Measurements from ENCODE around the gene KAT6B. TPM values are rescaled to one million over a fixed set of nuclear protein-coding genes. Genes with fewer than 3 reads are reported as not detected.

The KAT6B gene
- total RNA-seq, 2 donors from 2014 or later, result 28.0 to 97.8 TPM

GRCh38 chr10:74944205-74944604, 117.8 kb downstream of the KAT6B start:
- no peak overlapping the region for H3K4me3 ChIP-seq
- H3K4me1 ChIP-seq (replicated peaks), result no peaks in the 10 kb centered on the region
- no peaks in the 10 kb centered on the region for H3K36me3 ChIP-seq
- no peaks in the 10 kb centered on the region for H3K27me3 ChIP-seq (replicated peaks; ENCODE audit: insufficient read depth)
- TF ChIP-seq CTCF (IDR thresholded peaks at IDR 0.05) (no peak), POLR2AphosphoS5 (IDR thresholded peaks at IDR 0.05) (no peak), POLR2A (IDR thresholded peaks at IDR 0.05) (no peak)
- WGBS, result 97% methylated on average over 7 of the region's 7 CpGs
- intact Hi-C loops (cut with DNase I), result no loop called here
- no peak for DNase-seq (ENCODE audit: low spot score)
- no peak overlapping the region for H3K27ac ChIP-seq
- no peaks in the 10 kb centered on the region for H3K9me3 ChIP-seq

- Histone ChIP-seq H3K27ac (no peak overlapping the region), H3K4me3 (no peak overlapping the region), H3K36me3 (no peaks in the 10 kb centered on the region), H3K27me3 (replicated peaks; ENCODE audit: insufficient read depth) (no peaks in the 10 kb centered on the region), H3K4me1 (replicated peaks) (no peaks in the 10 kb centered on the region), H3K9me3 (no peaks in the 10 kb centered on the region)
- TF ChIP-seq POLR2A (IDR thresholded peaks at IDR 0.05) (no peak), POLR2AphosphoS5 (IDR thresholded peaks at IDR 0.05) (no peak), CTCF (IDR thresholded peaks at IDR 0.05) (no peak)
- DNase-seq (ENCODE audit: low spot score), result no peak
- 39% methylated on average over 1 of the region's 1 CpG for WGBS
- intact Hi-C loops (cut with DNase I), result no loop called here
These were observed 121.5 kb downstream of the KAT6B start for GRCh38 chr10:74947781-74948401.

- H3K9me3 ChIP-seq, result no peaks in the 10 kb centered on the region
- no peaks in the 10 kb centered on the region for H3K36me3 ChIP-seq
- DNase-seq (ENCODE audit: low spot score), result no peak
- no peaks in the 10 kb centered on the region for H3K4me1 ChIP-seq (replicated peaks)
- H3K27me3 ChIP-seq (replicated peaks; ENCODE audit: insufficient read depth), result no peaks in the 10 kb centered on the region
- H3K27ac ChIP-seq, result no peak overlapping the region
- no peak for TF ChIP-seq CTCF (IDR thresholded peaks at IDR 0.05)
- no peak for TF ChIP-seq POLR2AphosphoS5 (IDR thresholded peaks at IDR 0.05)
- no peak for TF ChIP-seq POLR2A (IDR thresholded peaks at IDR 0.05)
- 74% methylated on average over 5 of the region's 5 CpGs for WGBS
- H3K4me3 ChIP-seq, result no peak overlapping the region
- intact Hi-C loops (cut with DNase I), result no loop called here
These were observed 122.8 kb downstream of the KAT6B start for GRCh38 chr10:74949034-74949832.

- Histone ChIP-seq H3K9me3 (no peaks in the 10 kb centered on the region), H3K36me3 (no peaks in the 10 kb centered on the region), H3K4me3 (no peak overlapping the region), H3K27ac (no peak overlapping the region), H3K4me1 (replicated peaks) (no peaks in the 10 kb centered on the region), H3K27me3 (replicated peaks; ENCODE audit: insufficient read depth) (no peaks in the 10 kb centered on the region)
- intact Hi-C loops (cut with DNase I), result no loop called here
- no peak for DNase-seq (ENCODE audit: low spot score)
- WGBS, result 90% methylated on average over 8 of the region's 8 CpGs
- TF ChIP-seq POLR2AphosphoS5 (IDR thresholded peaks at IDR 0.05), result no peak
- no peak for TF ChIP-seq CTCF (IDR thresholded peaks at IDR 0.05)
- TF ChIP-seq POLR2A (IDR thresholded peaks at IDR 0.05), result no peak
These were observed 123.7 kb downstream of the KAT6B start for GRCh38 chr10:74949843-74950765.

All from prostate gland (tissue), 2 donors.